Measurements from ENCODE around the gene TTLL4. TPM values are rescaled to one million over a fixed set of nuclear protein-coding genes. Genes with fewer than 3 reads are reported as not detected.

The TTLL4 gene
- total and polyA plus RNA-seq, 8 donors: 26.0 to 52.0 (median 41.3) TPM

DNA sequence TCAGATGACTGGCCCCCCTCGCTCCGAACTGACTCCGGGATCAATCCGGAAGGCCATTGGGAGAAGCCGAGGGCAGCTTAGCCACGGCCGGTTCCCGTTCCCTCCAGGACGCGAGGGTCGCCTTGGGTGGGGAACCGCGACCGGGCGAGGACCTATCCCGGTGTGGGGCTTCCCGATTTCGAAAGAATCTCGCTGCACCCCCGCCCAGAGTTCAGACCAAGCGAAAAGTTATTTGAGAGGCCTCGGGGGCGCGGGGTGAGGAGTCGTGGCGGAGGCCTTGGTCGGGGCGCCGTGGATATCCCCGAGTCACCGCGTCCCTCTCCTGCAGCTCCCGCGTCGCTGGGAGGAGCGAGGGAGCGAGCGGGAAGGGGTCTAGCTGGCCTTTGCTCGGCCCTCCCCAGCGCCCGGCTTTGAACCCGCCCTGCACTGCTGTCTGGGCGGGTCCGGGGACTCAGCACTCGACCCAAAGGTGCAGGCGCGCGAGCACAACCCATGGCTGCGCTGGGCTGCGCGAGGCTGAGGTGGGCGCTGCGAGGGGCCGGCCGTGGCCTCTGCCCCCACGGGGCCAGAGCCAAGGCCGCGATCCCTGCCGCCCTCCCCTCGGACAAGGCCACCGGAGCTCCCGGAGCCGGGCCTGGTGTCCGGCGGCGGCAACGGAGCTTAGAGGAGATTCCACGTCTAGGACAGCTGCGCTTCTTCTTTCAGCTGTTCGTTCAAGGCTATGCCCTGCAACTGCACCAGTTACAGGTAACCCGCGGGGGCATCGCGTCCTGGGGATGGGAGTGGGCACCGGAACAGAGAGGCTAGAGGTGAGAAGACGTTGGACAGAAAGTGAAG is 71.3 kb downstream of the TTLL4 start, which contains the start of gene CYP27A1:
CYP27A1 (plus strand) TSS at position 457 of the 837 bp plus-strand sequence; CDS start at position 493, 36 bp downstream.
- Histone ChIP-seq H3K27me3 (peaks cover 0 to 38% of the 10 kb centered on the region in 2 donors), H3K9me3 (peaks cover 0 to 9% of the 10 kb centered on the region in 2 donors), H3K4me1 (peaks cover 0 to 20% of the 10 kb centered on the region in 2 donors), H3K27ac (peak within 1 kb of the TSS; percentile 74 to 75), H3K36me3 (no peaks in the 10 kb centered on the region), H3K4me3 (peak within 1 kb of the TSS; percentile 57 to 62)
- intact Hi-C loops (cut with DNase I): no loop called here
- ATAC-seq (peak; percentile 93), DNase-seq (peak; percentile 37 to 89 (median 61))
- TF ChIP-seq, protein P1, sequence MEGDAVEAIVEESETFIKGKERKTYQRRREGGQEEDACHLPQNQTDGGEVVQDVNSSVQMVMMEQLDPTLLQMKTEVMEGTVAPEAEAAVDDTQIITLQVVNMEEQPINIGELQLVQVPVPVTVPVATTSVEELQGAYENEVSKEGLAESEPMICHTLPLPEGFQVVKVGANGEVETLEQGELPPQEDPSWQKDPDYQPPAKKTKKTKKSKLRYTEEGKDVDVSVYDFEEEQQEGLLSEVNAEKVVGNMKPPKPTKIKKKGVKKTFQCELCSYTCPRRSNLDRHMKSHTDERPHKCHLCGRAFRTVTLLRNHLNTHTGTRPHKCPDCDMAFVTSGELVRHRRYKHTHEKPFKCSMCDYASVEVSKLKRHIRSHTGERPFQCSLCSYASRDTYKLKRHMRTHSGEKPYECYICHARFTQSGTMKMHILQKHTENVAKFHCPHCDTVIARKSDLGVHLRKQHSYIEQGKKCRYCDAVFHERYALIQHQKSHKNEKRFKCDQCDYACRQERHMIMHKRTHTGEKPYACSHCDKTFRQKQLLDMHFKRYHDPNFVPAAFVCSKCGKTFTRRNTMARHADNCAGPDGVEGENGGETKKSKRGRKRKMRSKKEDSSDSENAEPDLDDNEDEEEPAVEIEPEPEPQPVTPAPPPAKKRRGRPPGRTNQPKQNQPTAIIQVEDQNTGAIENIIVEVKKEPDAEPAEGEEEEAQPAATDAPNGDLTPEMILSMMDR (IDR thresholded peaks at IDR 0.05): no peak

DNA sequence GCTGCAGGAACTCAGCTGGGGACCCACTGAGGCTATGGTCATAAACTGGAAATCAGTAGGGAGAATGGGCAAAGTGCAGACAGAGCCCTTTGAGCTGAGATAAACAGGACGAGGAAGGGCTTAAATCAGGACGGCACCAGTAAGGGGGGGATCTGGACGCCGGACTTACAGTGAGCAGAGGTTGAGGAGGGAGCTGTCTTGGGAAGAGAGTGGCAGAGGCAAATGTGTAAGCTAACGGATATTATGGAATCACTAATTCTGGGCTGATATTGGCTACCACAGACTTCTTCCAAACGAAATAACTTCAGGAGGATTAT is 71.9 kb downstream of the TTLL4 start:
- Histone ChIP-seq H3K27me3 (peaks cover 0 to 38% of the 10 kb centered on the region in 2 donors), H3K4me1 (peaks cover 0 to 20% of the 10 kb centered on the region in 2 donors), H3K4me3 (peak overlapping the region; percentile 57 to 62), H3K27ac (peak overlapping the region; percentile 74 to 75), H3K36me3 (no peaks in the 10 kb centered on the region), H3K9me3 (peaks cover 0 to 4% of the 10 kb centered on the region in 2 donors)
- ATAC-seq (peak; percentile 35), DNase-seq (no peak)
- intact Hi-C loops (cut with DNase I): no loop called here
- TF ChIP-seq, protein P1 (IDR thresholded peaks at IDR 0.05): no peak

DNA sequence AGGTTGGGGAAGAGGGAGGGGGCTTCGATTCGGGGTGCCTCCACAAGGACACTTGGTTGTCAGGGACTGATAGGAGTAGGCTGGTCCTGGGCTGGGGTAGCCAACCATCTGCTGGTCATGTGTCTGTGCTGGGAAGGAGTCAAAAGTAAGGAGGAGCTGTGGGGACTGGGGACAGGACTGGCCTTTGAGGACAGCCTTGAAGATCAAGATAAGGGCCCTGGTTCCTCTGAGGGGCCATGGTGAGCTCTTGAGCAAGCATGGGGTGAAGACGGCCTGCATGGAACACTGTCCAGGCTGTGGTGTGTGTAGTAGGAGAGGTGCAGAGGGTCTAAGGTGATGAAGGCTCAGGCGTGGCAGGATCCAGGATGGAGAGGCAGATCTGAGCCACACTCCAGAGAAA is 73.1 kb downstream of the TTLL4 start:
- Histone ChIP-seq H3K4me3 (peak overlapping the region in 1 of 2 donors; percentile 57), H3K27ac (no peak overlapping the region), H3K36me3 (no peaks in the 10 kb centered on the region), H3K4me1 (peaks cover 0 to 20% of the 10 kb centered on the region in 2 donors), H3K9me3 (no peaks in the 10 kb centered on the region), H3K27me3 (peaks cover 0 to 38% of the 10 kb centered on the region in 2 donors)
- intact Hi-C loops (cut with DNase I): no loop called here
- DNase-seq (no peak), ATAC-seq (no peak)
- TF ChIP-seq, protein P1 (IDR thresholded peaks at IDR 0.05): no peak

DNA sequence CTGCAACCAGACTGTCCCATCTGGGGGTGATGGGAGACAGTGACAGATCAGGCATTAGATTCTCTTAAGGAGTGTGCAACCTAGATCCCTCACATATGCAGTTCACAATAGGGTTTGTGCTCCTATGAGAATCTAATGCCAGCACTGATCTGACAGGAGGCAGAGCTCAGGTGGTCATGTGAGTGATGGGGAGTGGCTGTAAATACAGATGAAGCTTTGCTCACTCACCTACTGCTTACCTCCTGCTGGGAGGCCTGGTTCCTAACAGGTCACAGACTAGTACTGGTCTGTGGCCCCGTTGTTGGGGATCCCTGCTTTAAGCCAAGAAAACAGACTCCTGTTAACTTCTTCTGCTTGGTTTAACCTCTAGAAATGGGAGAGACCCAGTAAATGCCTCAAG is 74.5 kb downstream of the TTLL4 start:
- DNase-seq (no peak), ATAC-seq (no peak)
- Histone ChIP-seq H3K27me3 (peaks cover 0 to 38% of the 10 kb centered on the region in 2 donors), H3K9me3 (no peaks in the 10 kb centered on the region), H3K27ac (no peak overlapping the region), H3K36me3 (no peaks in the 10 kb centered on the region), H3K4me3 (no peak overlapping the region), H3K4me1 (peaks cover 0 to 20% of the 10 kb centered on the region in 2 donors)
- TF ChIP-seq, protein P1 (IDR thresholded peaks at IDR 0.05): no peak
- intact Hi-C loops (cut with DNase I): no loop called here

DNA sequence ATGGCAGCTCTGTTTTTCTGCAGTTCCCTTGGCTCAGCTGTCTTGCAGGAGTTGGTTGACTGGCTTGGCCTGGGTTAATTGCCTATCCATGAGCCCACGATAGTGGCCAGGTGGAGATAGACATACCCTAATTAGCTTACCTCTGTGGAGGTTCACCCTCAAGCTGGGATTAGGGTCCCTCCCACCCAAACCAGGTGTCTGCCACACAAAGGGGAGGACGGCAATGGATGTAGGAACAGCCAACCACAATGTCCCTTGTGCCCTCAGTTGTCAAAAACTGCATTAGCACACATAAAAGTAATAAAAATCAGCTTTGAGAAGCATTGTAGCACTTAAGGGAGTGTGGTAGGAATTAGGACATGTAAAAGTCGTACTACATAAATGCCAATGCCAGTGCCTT is 75.5 kb downstream of the TTLL4 start:
- Histone ChIP-seq H3K4me1 (peaks cover 0 to 15% of the 10 kb centered on the region in 2 donors), H3K4me3 (no peak overlapping the region), H3K9me3 (no peaks in the 10 kb centered on the region), H3K27ac (no peak overlapping the region), H3K36me3 (no peaks in the 10 kb centered on the region), H3K27me3 (peaks cover 0 to 29% of the 10 kb centered on the region in 2 donors)
- ATAC-seq (no peak), DNase-seq (no peak)
- TF ChIP-seq, protein P1 (IDR thresholded peaks at IDR 0.05): no peak
- intact Hi-C loops (cut with DNase I): no loop called here

Measured in left lung (tissue), 10 donors.